HepG2 (cell line): ENCODE data around the gene EMILIN1. TPM values are rescaled to one million over a fixed set of nuclear protein-coding genes. Genes with fewer than 3 reads are reported as not detected.

Source experiments
- BRF2 ChIP-seq: sonication (generic); formaldehyde crosslinking; IDR thresholded peaks from 2 replicates; pipeline ENCODE4 v1.8.1; 2022; ENCODE audit warnings: mild to moderate bottlenecking, missing genetic modification reagents
- CBFB ChIP-seq: sonication (generic); formaldehyde crosslinking; IDR thresholded peaks from 2 replicates; pipeline ENCODE4 v1.4.0; 2020; ENCODE audit warnings: missing genetic modification reagents
- CREBL2 ChIP-seq: sonication (generic); formaldehyde crosslinking; IDR thresholded peaks from 2 replicates; pipeline ENCODE4 v1.8.1; 2023; ENCODE audit warnings: missing genetic modification reagents, mild to moderate bottlenecking, borderline replicate concordance
- E2F1 ChIP-seq: sonication (generic); formaldehyde crosslinking; IDR thresholded peaks from 2 replicates; pipeline ENCODE4 v1.5.0; 2020; ENCODE audit warnings: missing genetic modification reagents
- GTF3A ChIP-seq: sonication (generic); formaldehyde crosslinking; conservative IDR thresholded peaks from 2 replicates; pipeline ENCODE4 v1.4.0; 2020; ENCODE audit warnings: mild to moderate bottlenecking, missing genetic modification reagents
- IRF2 ChIP-seq: IDR thresholded peaks from 2 replicates; pipeline ENCODE4 v1.6.1; 2018; ENCODE audit warnings: missing genetic modification reagents, missing compliant biosample characterization
- JUN ChIP-seq: sonication (generic); formaldehyde crosslinking; IDR thresholded peaks from 2 replicates; pipeline ENCODE4 v1.4.0; 2020; ENCODE audit warnings: mild to moderate bottlenecking, missing genetic modification reagents
- MIXL1 ChIP-seq: IDR thresholded peaks from 2 replicates; pipeline ENCODE4 v1.6.1; 2016
- PBX2 ChIP-seq: IDR thresholded peaks from 2 replicates; pipeline ENCODE4 v1.6.1; 2016; ENCODE audit warnings: control low read depth
- PCBP1 ChIP-seq: fragments of 200-400 bp; formaldehyde crosslinking; IDR thresholded peaks from 2 replicates; pipeline ENCODE4 v1.6.1; 2017; ENCODE audit warnings: mild to moderate bottlenecking, low read depth, low read length, borderline replicate concordance
- PHF20 ChIP-seq: sonication (generic); formaldehyde crosslinking; IDR thresholded peaks from 2 replicates; pipeline ENCODE4 v1.5.0; 2020; ENCODE audit warnings: mild to moderate bottlenecking, missing genetic modification reagents
- SAP130 ChIP-seq: IDR thresholded peaks from 2 replicates; pipeline ENCODE4 v1.6.1; 2016; ENCODE audit warnings: low read depth
- TARDBP ChIP-seq: sonication (generic); formaldehyde crosslinking; IDR thresholded peaks from 2 replicates; pipeline ENCODE4 v1.8.0; 2022; ENCODE audit warnings: mild to moderate bottlenecking, missing genetic modification reagents
- XRCC5 ChIP-seq: fragments of 200-400 bp; formaldehyde crosslinking; optimal IDR thresholded peaks from 2 replicates; pipeline ENCODE3; 2017; ENCODE audit warnings: mild to moderate bottlenecking, low read length
- ZBTB14 ChIP-seq: sonication (generic); formaldehyde crosslinking; IDR thresholded peaks from 2 replicates; pipeline ENCODE4 v1.4.0; 2020; ENCODE audit warnings: missing genetic modification reagents
- ZNF230 ChIP-seq: sonication (generic); formaldehyde crosslinking; IDR thresholded peaks from 2 replicates; pipeline ENCODE4 v1.4.0; 2020; ENCODE audit warnings: mild to moderate bottlenecking, missing genetic modification reagents
- ZNF333 ChIP-seq: sonication (generic); formaldehyde crosslinking; IDR thresholded peaks from 2 replicates; pipeline ENCODE4 v1.4.0; 2020; ENCODE audit warnings: mild to moderate bottlenecking, missing genetic modification reagents, borderline replicate concordance
- ZNF34 ChIP-seq: sonication (generic); formaldehyde crosslinking; IDR thresholded peaks from 2 replicates; pipeline ENCODE4 v1.4.0; 2020; ENCODE audit warnings: mild to moderate bottlenecking, missing genetic modification reagents, borderline replicate concordance
- ZNF547 ChIP-seq: sonication (generic); formaldehyde crosslinking; IDR thresholded peaks from 2 replicates; pipeline ENCODE4 v1.5.1; 2020; ENCODE audit warnings: mild to moderate bottlenecking, missing genetic modification reagents
- ZNF558 ChIP-seq: sonication (generic); formaldehyde crosslinking; IDR thresholded peaks from 2 replicates; pipeline ENCODE4 v1.9.0; 2022; ENCODE audit warnings: mild to moderate bottlenecking, missing genetic modification reagents, borderline replicate concordance
- ZNF644 ChIP-seq: IDR thresholded peaks from 2 replicates; pipeline ENCODE4 v1.6.1; 2016; ENCODE audit warnings: low read depth
- ZNF704 ChIP-seq: sonication (generic); formaldehyde crosslinking; IDR thresholded peaks from 2 replicates; pipeline ENCODE4 v1.8.1; 2023; ENCODE audit warnings: mild to moderate bottlenecking, inconsistent platforms, moderate library complexity, missing genetic modification reagents, borderline replicate concordance
- ZNF839 ChIP-seq: sonication (generic); formaldehyde crosslinking; IDR thresholded peaks from 2 replicates; pipeline ENCODE4 v1.4.0; 2020; ENCODE audit warnings: missing genetic modification reagents, mild to moderate bottlenecking, borderline replicate concordance
- ZSCAN20 ChIP-seq: sonication (generic); formaldehyde crosslinking; IDR thresholded peaks from 2 replicates; pipeline ENCODE4 v1.4.0; 2020; ENCODE audit warnings: missing genetic modification reagents, mild to moderate bottlenecking, borderline replicate concordance
- polyA plus RNA-seq, 8 experiments: library from polyadenylated mRNA; depleted of rRNA in 3 of 8; stranded (reverse) in 7 of 8; unstranded in 1 of 8; fragments of >200 nt; fragmentation: Illumina TruSeq in 4 of 8; extraction: Trizol in 4 of 8; gene quantifications; 2 replicates each; pipeline versions ENCODE4 v1.2.1 to v1.2.3, GENCODE V29; 2011 to 2016; ENCODE audit warnings: low read depth in 4 of 8, missing spikeins in 1 of 8, mixed read lengths in 1 of 8; ENCODE audit not compliant: insufficient read depth in 1 of 8
- total RNA-seq, 5 experiments: library from RNA; depleted of rRNA; stranded (reverse); fragments of >200 nt; fragmentation: Illumina TruSeq; extraction: Trizol; gene quantifications; 2 replicates each; pipeline ENCODE4 v1.2.3, GENCODE V29; 2016; ENCODE audit warnings: low read depth in 1 of 5

Gene EMILIN1
- total and polyA plus RNA-seq, 2 of the 13 experiments (the other 11 are each of a cell fraction or from before 2014, with no cell fraction given): 8.1 to 9.7 TPM

- TF ChIP-seq JUN (CRISPR knock-in tag) (no peak), ZNF547 (CRISPR knock-in tag) (peak; percentile 5), ZNF644 (no peak), PCBP1 (0 out of 2 replicates have a peak, but pooled peaks have one; percentile 48), PBX2 (CRISPR knock-in tag) (no peak), ZNF839 (0 out of 2 replicates have a peak, but pooled peaks have one; percentile 27), ZNF704 (peak; percentile 90; the same call in 1 of the 2 replicates), E2F1 (CRISPR knock-in tag) (no peak; the same call in 1 of the 2 replicates), XRCC5 (peak; percentile 14), BRF2 (CRISPR knock-in tag) (no peak), ZSCAN20 (CRISPR knock-in tag) (no peak), PHF20 (CRISPR knock-in tag) (peak; percentile 7), ZBTB14 (CRISPR knock-in tag) (no peak; the same call in 1 of the 2 replicates), TARDBP (CRISPR knock-in tag) (no peak), MIXL1 (CRISPR knock-in tag) (no peak; the same call in 1 of the 2 replicates), GTF3A (no peak), ZNF333 (CRISPR knock-in tag) (peak; percentile 97), SAP130 (CRISPR knock-in tag) (peak; percentile 75), CBFB (CRISPR knock-in tag) (peak; percentile 49; the same call in 1 of the 2 replicates), ZNF34 (CRISPR knock-in tag) (peak; percentile 27; the same call in 1 of the 2 replicates), CREBL2 (no peak), ZNF230 (no peak), ZNF558 (CRISPR knock-in tag) (0 out of 2 replicates have a peak, but pooled peaks have one; percentile 16), IRF2 (peak; percentile 39)
These were observed 8.5 kb downstream of the EMILIN1 start, which contains the start of gene KHK (continued) for GRCh38 chr2:27086724-27087593.
